ENCODE results near the gene BMPR1A.

- no peak for TF ChIP-seq BACH2 (CRISPR knock-in tag; IDR thresholded peaks at IDR 0.05; ENCODE audit: borderline replicate concordance)
- TF ChIP-seq ZFP3 (CRISPR knock-in tag; IDR thresholded peaks at IDR 0.05): no peak
- no peak for TF ChIP-seq TSHZ2 (CRISPR knock-in tag; IDR thresholded peaks at IDR 0.05)
- no peak for TF ChIP-seq ZFP30 (CRISPR knock-in tag; IDR thresholded peaks at IDR 0.05)
- TF ChIP-seq ESRRG (CRISPR knock-in tag; IDR thresholded peaks at IDR 0.05): no peak
- TF ChIP-seq TCF4 (CRISPR knock-in tag; IDR thresholded peaks at IDR 0.05; ENCODE audit: borderline replicate concordance): no peak
Measured at GRCh38 chr10:86981716-86982115, 225.3 kb downstream of the BMPR1A start.

Data from SK-N-SH treated with all-trans-retinoic acid at 6 μM for 48 hours (cell line).